PC-3 (cell line): Measurements from ENCODE around the gene BACE2. TPM values are rescaled to one million over a fixed set of nuclear protein-coding genes. Genes with fewer than 3 reads are reported as not detected.

Experiments used
- ATAC-seq: fragments of 200-7000 bp; cut with Tn5 transposase; 2 replicates; pipeline ENCODE4 v1.9.1; 2020; ENCODE audit warnings: mild to moderate bottlenecking, moderate library complexity
- BruUV-seq: library from RNA; stranded (reverse); fragments of 400-500 nt; replicated peaks from 2 replicates; lab custom pipeline; 2021; lab: Mats Ljungman, UMichigan
- CTCF ChIA-PET: fragments of 300-600 bp; sonication (Branson Sonifier 250); formaldehyde crosslinking; loops from one replicate; lab custom pipeline; 2022; ENCODE audit warnings: antibody characterized with exemption; lab: Charles Lee
- POLR2A ChIA-PET: fragments of 300-600 bp; sonication (Branson Sonifier 250); formaldehyde crosslinking; loops from one replicate; lab custom pipeline; 2022; ENCODE audit warnings: antibody characterized with exemption; ENCODE audit not compliant: unreplicated experiment; lab: Charles Lee
- DNase-seq: peaks from one replicate; pipeline ENCODE4 v3.0.0-alpha.2; 2015
- H2AFZ ChIP-seq: fragments of 300-600 bp; sonication (generic); 2 replicates; pipeline ENCODE4 v1.6.0; 2016; ENCODE audit warnings: antibody characterized with exemption, low read length
- H3F3A ChIP-seq: fragments of 300-600 bp; sonication (generic); one replicate; pipeline ENCODE4 v1.6.0; 2017; ENCODE audit warnings: antibody characterized with exemption, low read length, control low read depth, mild to moderate bottlenecking; ENCODE audit not compliant: unreplicated experiment
- H3K27ac ChIP-seq: fragments of 300-600 bp; sonication (generic); 2 replicates; pipeline ENCODE4 v1.5.1; 2016; ENCODE audit warnings: mild to moderate bottlenecking, low read length
- H3K27me3 ChIP-seq: fragments of 300-600 bp; sonication (generic); 2 replicates; pipeline ENCODE4 v1.6.1; 2016; ENCODE audit warnings: low read length, mixed read lengths
- H3K36me3 ChIP-seq: fragments of 300-600 bp; sonication (generic); 2 replicates; pipeline ENCODE4 v1.6.1; 2016; ENCODE audit warnings: low read depth, mixed run types, low read length, mixed read lengths
- H3K4me1 ChIP-seq: fragments of 300-600 bp; sonication (generic); 2 replicates; pipeline ENCODE4 v1.5.1; 2016; ENCODE audit warnings: low read length; ENCODE audit not compliant: insufficient read depth
- H3K4me2 ChIP-seq: fragments of 300-600 bp; sonication (generic); 2 replicates; pipeline ENCODE4 v1.6.0; 2016; ENCODE audit warnings: low read length
- H3K4me3 ChIP-seq: fragments of 300-600 bp; sonication (generic); 2 replicates; pipeline ENCODE4 v1.5.1; 2016; ENCODE audit warnings: mild to moderate bottlenecking, low read length, mixed read lengths
- H3K79me2 ChIP-seq: fragments of 300-600 bp; sonication (generic); 2 replicates; pipeline ENCODE4 v1.6.1; 2017; ENCODE audit warnings: low read length, mixed read lengths
- H3K9ac ChIP-seq: fragments of 300-600 bp; sonication (generic); 2 replicates; pipeline ENCODE4 v1.6.0; 2016; ENCODE audit warnings: mild to moderate bottlenecking, low read length
- H3K9me2 ChIP-seq: fragments of 300-600 bp; sonication (generic); replicated peaks from 2 replicates; pipeline ENCODE4 v1.6.1; 2016; ENCODE audit warnings: mixed run types, low read length, mixed read lengths
- H3K9me3 ChIP-seq: fragments of 300-600 bp; sonication (generic); 2 replicates; pipeline ENCODE4 v1.6.1; 2016; ENCODE audit warnings: low read length, mixed read lengths
- H4K20me1 ChIP-seq: fragments of 300-600 bp; sonication (generic); 2 replicates; pipeline ENCODE4 v1.6.1; 2016; ENCODE audit warnings: low read length, mixed read lengths
- CTCF ChIP-seq: fragments of 300-600 bp; sonication (generic); conservative IDR thresholded peaks from 2 replicates; pipeline ENCODE4 v1.5.1; 2017; ENCODE audit warnings: antibody characterized with exemption, low read depth, mild to moderate bottlenecking, low read length
- EZH2 ChIP-seq: fragments of 300-600 bp; sonication (generic); IDR thresholded peaks from one replicate; pipeline ENCODE4 v1.6.1; 2017; ENCODE audit warnings: antibody characterized with exemption, mild to moderate bottlenecking, low read length; ENCODE audit not compliant: unreplicated experiment
- EZH2phosphoT487 ChIP-seq: fragments of 300-600 bp; sonication (generic); IDR thresholded peaks from 2 replicates; pipeline ENCODE4 v1.6.1; 2018; ENCODE audit warnings: mild to moderate bottlenecking, antibody characterized with exemption, low read length, borderline replicate concordance
- intact Hi-C: fragments of 100-400 bp; cut with micrococcal nuclease; formaldehyde crosslinking; loops from 2 replicates; pipeline ENCODE4 v1.9.0; 2023
- total RNA-seq: library from RNA; depleted of rRNA; stranded (reverse); fragments of >200 nt; gene quantifications from 2 replicates; pipeline ENCODE4 v1.2.3, GENCODE V29; 2014

The BACE2 gene
- total RNA-seq, 1 experiment from 2014 or later = 89.2 TPM

DNA sequence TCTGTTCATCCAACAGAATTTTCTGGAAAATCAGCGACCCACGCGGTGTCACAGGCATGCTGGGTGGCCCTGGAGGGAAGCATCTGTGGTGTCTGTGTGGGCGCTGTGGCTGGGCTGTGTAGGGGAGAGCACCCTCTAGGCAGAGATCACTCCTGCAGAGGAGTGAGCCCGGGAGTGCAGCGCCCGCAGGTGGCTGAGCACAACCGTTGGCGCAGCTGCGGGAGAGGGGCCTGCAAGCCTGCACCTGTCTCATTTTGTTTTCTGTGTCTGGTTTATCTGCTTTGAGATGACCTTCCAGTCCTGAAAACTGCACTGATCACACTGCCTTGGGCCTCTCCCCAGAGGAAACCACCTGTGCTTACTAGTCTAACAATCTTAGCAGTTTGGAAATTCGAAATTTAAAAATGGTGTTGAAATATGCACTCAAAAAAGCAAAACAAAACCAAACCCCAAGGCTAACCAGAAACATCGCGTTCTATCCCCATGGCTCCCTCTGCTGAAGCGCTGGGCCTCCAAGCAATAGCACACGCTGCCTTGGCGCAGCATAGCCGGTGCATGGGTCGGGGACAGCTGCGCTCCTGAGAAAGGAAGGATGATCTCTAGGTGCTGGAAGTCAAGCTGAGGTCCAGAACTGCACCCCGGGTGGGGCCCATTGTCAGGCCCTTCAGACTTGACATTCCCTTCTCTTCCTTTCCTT is 153.4 kb downstream of the BACE2 start:
- POLR2A ChIA-PET = no interaction called here
- no TSS peak for BruUV-seq
- H4K20me1 ChIP-seq = no peaks in the 10 kb centered on the region
- intact Hi-C loops = no loop called here
- CTCF ChIA-PET = no interaction called here
- no peak overlapping the region for H3K4me3 ChIP-seq
- peaks cover 20% of the 10 kb centered on the region for H3K27me3 ChIP-seq
- no peak overlapping the region for H2AFZ ChIP-seq
- H3K4me2 ChIP-seq = no peak overlapping the region
- ATAC-seq (no peak), DNase-seq (no peak)
- TF ChIP-seq EZH2phosphoT487 = no peak
- no peak for TF ChIP-seq CTCF
- TF ChIP-seq EZH2 = no peak
- H3K27ac ChIP-seq = no peak overlapping the region
- H3K9me2 ChIP-seq = no peaks in the 10 kb centered on the region
- H3K4me1 ChIP-seq = no peaks in the 10 kb centered on the region
- H3K9ac ChIP-seq = no peak overlapping the region
- no peaks in the 10 kb centered on the region for H3K79me2 ChIP-seq
- H3K9me3 ChIP-seq = no peaks in the 10 kb centered on the region
- H3K36me3 ChIP-seq = no peaks in the 10 kb centered on the region
- H3F3A ChIP-seq = no peaks in the 10 kb centered on the region

GRCh38 chr21:41321908-41322495 is 154.0 kb downstream of the BACE2 start:
- H3K36me3 ChIP-seq = no peaks in the 10 kb centered on the region
- H2AFZ ChIP-seq = no peak overlapping the region
- CTCF ChIA-PET = no interaction called here
- H3K9ac ChIP-seq = no peak overlapping the region
- H3F3A ChIP-seq = no peaks in the 10 kb centered on the region
- no TSS peak for BruUV-seq
- H4K20me1 ChIP-seq = no peaks in the 10 kb centered on the region
- no peaks in the 10 kb centered on the region for H3K79me2 ChIP-seq
- H3K4me2 ChIP-seq = no peak overlapping the region; the same call in 1 of the 2 replicates
- ATAC-seq = no peak
- DNase-seq = peak; percentile 48
- H3K9me2 ChIP-seq = no peaks in the 10 kb centered on the region
- H3K4me1 ChIP-seq = no peaks in the 10 kb centered on the region
- H3K9me3 ChIP-seq = no peaks in the 10 kb centered on the region
- intact Hi-C loops = no loop called here
- peaks cover 14% of the 10 kb centered on the region for H3K27me3 ChIP-seq
- H3K4me3 ChIP-seq = no peak overlapping the region
- TF ChIP-seq CTCF (no peak), EZH2phosphoT487 (no peak), EZH2 (no peak)
- H3K27ac ChIP-seq = no peak overlapping the region
- POLR2A ChIA-PET = no interaction called here
